Muscle layer of colon (tissue), 2 donors: ENCODE measurements around the gene EGFL7.

ENCODE experiments used
- H3K27ac ChIP-seq: one replicate; pipeline ENCODE4 v1.7.0; 2013; ENCODE audit warnings: low read depth, mild to moderate bottlenecking, low read length, moderate library complexity
- H3K27me3 ChIP-seq, 2 donors: one replicate each; pipeline ENCODE4 v1.7.0; 2013; ENCODE audit warnings: low read length in 2 of 2, mild to moderate bottlenecking in 2 of 2; ENCODE audit not compliant: insufficient read depth in 2 of 2, control insufficient read depth in 1 of 2
- H3K36me3 ChIP-seq: one replicate; pipeline ENCODE4 v1.7.0; 2013; ENCODE audit warnings: mild to moderate bottlenecking, low read length; ENCODE audit not compliant: insufficient read depth
- H3K4me1 ChIP-seq: one replicate; pipeline ENCODE4 v1.7.0; 2013; ENCODE audit warnings: mild to moderate bottlenecking, low read length; ENCODE audit not compliant: insufficient read depth
- H3K4me3 ChIP-seq, 2 donors: one replicate each; pipeline ENCODE4 v1.7.0; 2013; ENCODE audit warnings: low read length in 2 of 2, low read depth in 1 of 2, mild to moderate bottlenecking in 1 of 2, moderate library complexity in 1 of 2
- H3K9ac ChIP-seq: one replicate; pipeline ENCODE4 v1.7.0; 2013; ENCODE audit warnings: low read length
- H3K9me3 ChIP-seq: one replicate; pipeline ENCODE4 v1.7.0; 2013; ENCODE audit warnings: mild to moderate bottlenecking, low read length
- donor health status: abdominal sarcoma.
- donor health status: Adenocarcinoma of cecum.

EGFL7 gene

GRCh38 chr9:136667940-136668760 lies 5.4 kb downstream of the EGFL7 start:
- Histone ChIP-seq H3K36me3 (no peaks in the 10 kb centered on the region), H3K4me3 (no peak overlapping the region), H3K4me1 (no peaks in the 10 kb centered on the region), H3K27ac (no peak overlapping the region), H3K27me3 (peaks cover 6 to 72% of the 10 kb centered on the region in 2 donors), H3K9me3 (no peaks in the 10 kb centered on the region), H3K9ac (no peak overlapping the region)

- H3K9me3 ChIP-seq, result no peaks in the 10 kb centered on the region
- H3K27ac ChIP-seq, result no peak overlapping the region
- no peaks in the 10 kb centered on the region for H3K36me3 ChIP-seq
- peaks cover 6 to 61% of the 10 kb centered on the region in 2 donors for H3K27me3 ChIP-seq
- H3K4me3 ChIP-seq, result no peak overlapping the region
- no peaks in the 10 kb centered on the region for H3K4me1 ChIP-seq
- H3K9ac ChIP-seq, result no peak overlapping the region
Observed at GRCh38 chr9:136668983-136669790, 6.5 kb downstream of the EGFL7 start.

GRCh38 chr9:136669791-136670464 lies 7.2 kb downstream of the EGFL7 start:
- Histone ChIP-seq H3K9me3 (no peaks in the 10 kb centered on the region), H3K9ac (no peak overlapping the region), H3K27me3 (peaks cover 3 to 54% of the 10 kb centered on the region in 2 donors), H3K36me3 (no peaks in the 10 kb centered on the region), H3K4me3 (no peak overlapping the region), H3K27ac (no peak overlapping the region), H3K4me1 (no peaks in the 10 kb centered on the region)

GRCh38 chr9:136670576-136671253 lies 8.0 kb downstream of the EGFL7 start:
- Histone ChIP-seq H3K36me3 (no peaks in the 10 kb centered on the region), H3K4me3 (no peak overlapping the region), H3K27ac (no peak overlapping the region), H3K27me3 (peaks cover 0 to 49% of the 10 kb centered on the region in 2 donors), H3K9me3 (no peaks in the 10 kb centered on the region), H3K9ac (no peak overlapping the region), H3K4me1 (no peaks in the 10 kb centered on the region)

- Histone ChIP-seq H3K36me3 (no peaks in the 10 kb centered on the region), H3K9me3 (no peaks in the 10 kb centered on the region), H3K27me3 (peaks cover 0 to 47% of the 10 kb centered on the region in 2 donors), H3K4me3 (no peak overlapping the region), H3K27ac (no peak overlapping the region), H3K4me1 (no peaks in the 10 kb centered on the region), H3K9ac (no peak overlapping the region)
Observed at GRCh38 chr9:136671254-136671614, 8.5 kb downstream of the EGFL7 start.

GRCh38 chr9:136671646-136672430 lies 9.1 kb downstream of the EGFL7 start:
- Histone ChIP-seq H3K27me3 (peaks cover 0 to 41% of the 10 kb centered on the region in 2 donors), H3K9ac (no peak overlapping the region), H3K36me3 (no peaks in the 10 kb centered on the region), H3K4me3 (no peak overlapping the region), H3K4me1 (no peaks in the 10 kb centered on the region), H3K9me3 (no peaks in the 10 kb centered on the region), H3K27ac (no peak overlapping the region)

GRCh38 chr9:136672431-136673087 lies 9.8 kb downstream of the EGFL7 start:
- Histone ChIP-seq H3K27me3 (peaks cover 0 to 34% of the 10 kb centered on the region in 2 donors), H3K4me3 (no peak overlapping the region), H3K4me1 (no peaks in the 10 kb centered on the region), H3K36me3 (no peaks in the 10 kb centered on the region), H3K9ac (no peak overlapping the region), H3K9me3 (no peaks in the 10 kb centered on the region), H3K27ac (no peak overlapping the region)

GRCh38 chr9:136673088-136673974 lies 10.6 kb downstream of the EGFL7 start:
- Histone ChIP-seq H3K9ac (no peak overlapping the region), H3K27me3 (peaks cover 0 to 26% of the 10 kb centered on the region in 2 donors), H3K9me3 (no peaks in the 10 kb centered on the region), H3K4me1 (no peaks in the 10 kb centered on the region), H3K4me3 (no peak overlapping the region), H3K36me3 (no peaks in the 10 kb centered on the region), H3K27ac (no peak overlapping the region)

GRCh38 chr9:136673975-136674785 lies 11.5 kb downstream of the EGFL7 start:
- no peak overlapping the region for H3K4me3 ChIP-seq
- no peaks in the 10 kb centered on the region for H3K9me3 ChIP-seq
- no peaks in the 10 kb centered on the region for H3K4me1 ChIP-seq
- no peak overlapping the region for H3K9ac ChIP-seq
- H3K27ac ChIP-seq, result no peak overlapping the region
- peaks cover 0 to 21% of the 10 kb centered on the region in 2 donors for H3K27me3 ChIP-seq
- H3K36me3 ChIP-seq, result no peaks in the 10 kb centered on the region
